Hematopoietic multipotent progenitor cell treated with erythropoietin and hydrocortisone succinate and interleukin-3 and kit ligand, for 17 days (in vitro differentiated cells): ENCODE data around the gene HELZ.
"Not testable (repeated sequence)": the region's sequence is repeated elsewhere in the genome, so short reads cannot be mapped to it uniquely, and the experiment has no call there.

ENCODE experiments used
- DNase-seq: peaks from one replicate; pipeline ENCODE4 v3.0.0-alpha.2; 2015; ENCODE audit warnings: low spot score

The HELZ gene

GRCh38 chr17:67227488-67227887, 17.5 kb downstream of the HELZ start:
- DNase-seq: no peak

GRCh38 chr17:67225316-67225715, 19.7 kb downstream of the HELZ start:
- no peak for DNase-seq

DNA sequence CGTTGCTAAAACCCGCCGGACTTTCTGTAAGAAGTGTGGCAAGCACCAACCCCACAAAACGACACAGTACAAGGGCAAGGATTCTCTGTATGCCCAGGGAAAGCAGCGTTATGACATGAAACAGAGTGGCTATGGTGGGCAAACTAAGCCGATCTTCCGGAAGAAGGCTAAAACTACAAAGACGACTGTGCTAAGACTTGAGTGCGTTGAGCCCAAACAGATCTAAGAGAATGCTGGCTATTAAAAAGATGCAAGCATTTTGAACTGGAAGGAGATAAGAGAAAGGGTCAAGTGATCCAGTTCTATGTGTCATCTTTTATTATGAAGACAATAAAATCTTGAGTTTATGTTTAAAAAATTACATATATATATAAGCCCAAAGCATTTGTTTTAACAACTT, 20.3 kb downstream of the HELZ start:
- DNase-seq: no peak

GRCh38 chr17:67223924-67224323, 21.1 kb downstream of the HELZ start:
- no peak for DNase-seq

DNA sequence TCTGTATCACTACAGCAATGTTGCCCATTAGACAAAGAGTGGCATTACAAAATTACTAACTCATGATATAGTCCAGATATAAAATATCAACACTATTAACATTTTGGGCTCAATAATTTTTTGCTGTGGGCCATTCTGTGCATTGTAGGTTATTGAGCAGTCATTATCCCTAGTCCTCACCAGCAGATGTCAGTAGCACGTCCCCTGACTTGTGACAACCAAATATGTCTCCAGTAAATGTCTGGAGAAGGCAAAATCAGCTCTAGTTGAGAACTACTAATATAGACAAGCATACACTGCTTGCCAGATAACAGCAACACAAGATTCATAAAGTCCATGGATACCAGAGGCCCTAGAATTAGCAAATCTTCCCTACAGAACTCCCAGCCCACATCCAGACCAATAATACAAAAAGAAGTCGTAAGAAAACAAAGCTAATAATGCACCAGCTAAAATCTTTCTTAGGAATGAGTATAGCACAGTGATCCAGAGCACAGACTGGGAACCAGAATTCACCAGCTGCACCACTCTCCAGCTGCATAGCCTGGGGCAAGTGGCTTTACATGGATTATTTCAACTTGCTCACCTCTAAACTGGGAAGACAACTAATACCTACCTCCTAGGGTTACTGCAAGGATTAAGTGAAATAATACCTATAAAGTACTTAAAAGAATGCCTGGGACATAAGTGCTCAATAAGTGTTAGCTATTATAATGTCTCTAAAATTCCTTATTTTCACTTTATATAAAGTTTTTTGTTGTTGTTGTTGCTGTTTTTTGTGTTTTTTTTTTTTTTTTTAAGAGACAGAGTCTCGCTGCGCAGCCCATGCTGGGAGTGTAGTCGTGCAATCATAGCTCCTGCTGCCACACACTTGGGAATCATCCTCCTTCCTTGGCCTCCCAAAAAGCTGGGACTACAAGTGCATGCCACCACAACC, 23.7 kb downstream of the HELZ start:
- DNase-seq: peak; percentile 52

DNA sequence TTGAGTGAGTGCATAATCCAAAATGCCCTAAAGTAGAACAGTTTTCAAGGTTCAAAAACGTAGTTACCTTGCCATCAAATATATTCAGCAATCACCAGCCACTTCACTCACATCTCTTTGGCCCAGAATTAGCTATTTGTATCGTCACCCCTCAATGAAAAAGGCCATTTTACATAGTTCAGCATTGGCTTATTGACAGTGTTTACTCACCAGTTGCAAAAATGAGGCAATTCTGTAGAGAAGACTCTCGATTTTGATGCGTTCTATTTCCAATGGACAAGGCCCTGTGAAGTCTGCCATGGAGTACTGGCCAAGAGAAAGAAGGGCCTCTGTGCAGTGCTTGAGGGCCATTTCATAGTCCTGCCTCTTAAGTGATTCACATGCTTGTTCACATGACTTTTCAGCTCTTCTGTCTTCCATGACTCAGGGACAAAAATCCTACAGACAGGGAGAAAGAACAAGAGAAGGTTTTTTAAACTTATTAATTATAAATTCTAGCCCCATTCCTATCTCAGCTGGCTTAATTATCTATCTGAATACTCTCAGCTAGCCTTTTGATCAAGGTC, 26.5 kb downstream of the HELZ start:
- DNase-seq: no peak

DNA sequence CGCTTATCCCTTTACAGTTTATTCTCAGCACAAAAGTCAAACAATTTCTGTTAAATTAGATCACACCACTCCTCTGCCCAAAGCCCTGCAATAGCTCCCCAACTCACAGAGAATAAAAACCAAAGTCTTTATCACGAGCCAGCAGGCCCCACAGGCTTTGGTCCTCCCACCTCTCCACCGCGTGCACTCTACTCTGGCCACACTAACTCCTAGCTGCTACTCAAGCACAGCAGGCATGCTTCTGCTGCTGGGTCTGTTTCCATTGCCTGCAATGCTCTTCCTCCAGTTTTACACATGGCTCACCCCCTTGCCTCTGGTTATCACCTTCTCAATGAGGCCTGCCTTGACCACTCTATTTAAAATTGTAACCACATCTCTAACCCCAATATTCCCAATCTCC, 27.6 kb downstream of the HELZ start:
- DNase-seq: no peak

- no peak for DNase-seq
These were observed 28.2 kb downstream of the HELZ start for GRCh38 chr17:67216578-67217320.

- DNase-seq: no peak
These were observed 29.0 kb downstream of the HELZ start for GRCh38 chr17:67215991-67216421.

DNA sequence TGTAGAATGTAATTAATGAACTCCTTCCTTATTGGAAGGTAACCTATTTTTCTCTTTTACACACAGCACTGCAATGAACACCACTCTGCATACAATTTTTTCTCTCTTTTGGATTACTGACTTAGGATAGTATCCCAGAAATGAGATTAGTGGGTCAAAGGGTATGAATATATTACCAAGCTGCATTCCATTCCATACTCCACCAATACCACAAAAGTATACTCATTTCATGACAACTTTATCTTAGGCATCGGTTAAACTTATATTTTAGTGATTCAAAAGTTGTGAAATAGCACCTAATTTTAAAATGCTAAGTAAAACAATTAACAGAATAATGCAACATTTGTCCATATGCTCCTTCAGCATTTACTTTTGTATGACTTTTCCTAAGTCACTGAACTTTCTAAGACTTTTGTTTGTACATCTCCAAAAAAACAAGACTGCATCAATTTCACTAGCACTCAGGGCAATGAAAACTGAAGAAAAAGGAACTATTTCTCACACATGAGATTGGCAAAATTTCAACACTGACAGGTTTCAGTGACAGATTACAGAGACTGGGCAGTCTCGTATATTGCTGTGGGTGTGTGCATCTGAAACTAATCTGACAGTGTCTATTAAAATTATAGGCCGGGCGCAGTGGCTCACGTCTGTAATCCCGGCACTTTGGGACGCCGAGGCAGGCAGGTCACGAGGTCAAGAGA, 32.1 kb downstream of the HELZ start:
- DNase-seq: peak; percentile 79

GRCh38 chr17:67212231-67212630, 32.8 kb downstream of the HELZ start:
- no peak for DNase-seq

GRCh38 chr17:67211742-67212141, 33.3 kb downstream of the HELZ start:
- no peak for DNase-seq

DNA sequence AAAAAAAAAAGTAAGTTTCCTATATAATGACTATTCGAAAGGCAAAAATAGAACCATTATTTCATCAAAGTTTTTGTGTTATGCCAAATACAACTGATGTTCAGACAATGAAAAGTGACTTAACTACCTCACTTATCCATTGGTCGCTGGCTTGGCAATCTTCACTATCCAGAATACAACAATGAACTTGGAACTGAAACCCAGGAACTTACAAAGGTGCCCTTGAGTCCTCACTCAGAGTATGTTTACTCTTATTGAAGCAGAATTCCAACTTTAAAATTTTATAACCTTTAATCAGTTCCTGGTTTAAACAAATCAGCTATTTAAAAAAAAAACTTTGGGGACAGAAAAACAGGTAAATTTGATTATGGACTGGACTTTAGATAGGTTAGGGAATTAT, 34.1 kb downstream of the HELZ start:
- no peak for DNase-seq

DNA sequence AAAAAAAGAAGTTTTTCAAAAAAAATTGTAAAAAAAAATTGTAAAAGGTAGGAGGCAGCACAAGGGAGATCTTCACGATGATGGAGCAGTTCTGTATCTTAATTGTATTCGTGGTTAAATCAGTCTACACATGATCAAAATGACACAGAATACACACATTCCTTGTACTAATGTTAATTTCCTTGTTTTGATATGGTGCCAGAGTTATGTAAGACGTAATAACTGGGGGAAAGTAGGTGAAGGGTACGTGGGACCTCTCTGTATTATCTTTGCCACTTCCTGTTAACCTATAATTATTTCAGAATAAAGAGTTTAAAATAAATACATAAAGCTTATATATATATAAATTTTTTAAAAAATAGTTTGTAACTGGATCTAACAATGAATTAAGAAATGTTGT, 36.8 kb downstream of the HELZ start:
- no peak for DNase-seq

DNA sequence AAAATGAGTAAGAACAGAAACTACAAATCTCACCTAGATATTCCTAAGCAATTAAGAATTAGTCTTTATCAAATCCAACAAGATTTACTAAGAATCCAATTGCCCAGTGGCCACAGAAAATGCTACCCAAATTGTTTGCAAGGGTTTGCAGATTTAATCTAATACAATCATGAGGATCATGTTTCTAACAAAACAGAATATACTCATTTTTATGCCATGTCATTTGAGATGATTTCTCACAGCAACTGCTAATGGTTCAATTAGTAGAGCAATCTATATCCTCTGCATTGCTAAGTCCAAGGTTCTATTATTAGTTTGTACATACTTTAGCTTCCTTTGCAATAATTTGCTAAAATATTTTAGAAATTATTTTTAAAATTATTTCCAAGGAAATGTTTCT, 41.2 kb downstream of the HELZ start:
- no peak for DNase-seq

- DNase-seq: no peak
These were observed 42.5 kb downstream of the HELZ start for GRCh38 chr17:67202503-67202902.

DNA sequence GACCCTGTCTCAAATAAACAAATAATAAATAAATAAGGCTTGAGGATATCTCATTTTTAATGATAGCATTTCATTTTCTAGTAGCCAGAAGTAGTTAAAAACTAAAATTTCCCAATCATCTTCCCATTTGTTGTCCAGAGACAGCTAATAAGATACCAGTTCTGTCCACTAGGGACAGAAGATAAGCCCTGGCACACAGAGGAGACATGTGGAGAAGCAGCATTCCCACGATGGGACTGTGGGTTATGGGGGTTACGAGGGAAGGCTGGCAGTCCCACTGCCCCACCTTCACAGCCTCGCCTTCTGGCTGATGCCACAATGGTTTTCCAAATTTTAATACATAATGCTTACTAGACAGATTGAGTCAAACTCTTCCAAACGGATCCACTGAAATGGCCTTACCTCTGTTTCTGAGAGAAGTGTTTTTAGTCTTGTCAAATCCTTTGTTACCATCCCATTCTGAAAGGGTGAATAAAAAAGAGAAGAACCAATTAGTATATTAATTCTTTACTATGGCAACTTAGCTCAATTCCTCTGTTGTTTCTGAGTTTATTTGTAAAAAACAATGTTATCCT, 44.2 kb downstream of the HELZ start:
- peak; percentile 37 for DNase-seq

- DNase-seq: no peak
These were observed 46.9 kb downstream of the HELZ start for GRCh38 chr17:67198131-67198530.

DNA sequence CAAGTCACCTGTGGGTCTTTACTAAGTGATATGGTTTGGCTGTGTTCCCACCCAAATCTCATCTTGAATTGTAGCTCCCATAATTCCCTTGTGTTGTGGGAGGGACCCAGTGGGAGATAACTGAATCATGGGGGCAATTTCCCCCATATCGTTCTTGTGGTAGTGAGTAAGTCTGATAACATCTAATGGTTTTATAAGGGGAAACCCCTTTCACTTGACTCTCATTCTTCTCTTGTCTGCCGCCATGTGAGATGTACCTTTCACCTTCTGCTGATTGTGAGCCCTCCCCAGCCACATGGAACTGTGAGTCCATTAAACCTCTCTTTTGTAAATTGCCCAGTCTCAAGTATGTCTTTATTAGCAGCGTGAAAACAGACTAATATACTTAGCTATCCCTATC, 48.0 kb downstream of the HELZ start:
- not testable (repeated sequence) for DNase-seq

DNA sequence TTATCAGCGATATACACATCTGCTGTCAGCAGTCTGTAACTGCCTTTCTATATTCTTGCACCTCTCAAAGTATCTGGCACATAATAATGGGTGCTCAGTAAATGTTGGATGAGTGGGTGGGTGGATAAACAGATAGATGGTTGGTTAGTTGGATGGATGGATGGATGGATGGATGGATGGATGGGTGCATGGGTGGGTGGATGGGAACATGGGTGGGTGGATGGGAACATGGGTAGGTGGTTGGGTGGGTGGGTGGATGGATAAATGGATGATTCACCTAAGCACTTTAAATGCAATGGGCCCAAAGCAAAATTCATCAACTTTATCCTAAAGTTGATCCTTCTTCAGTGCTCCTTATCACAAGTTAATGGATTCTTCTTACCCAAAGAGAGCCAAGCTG, 48.6 kb downstream of the HELZ start:
- DNase-seq: no peak

- no peak for DNase-seq
These were observed 50.9 kb downstream of the HELZ start for GRCh38 chr17:67194134-67194533.

DNA sequence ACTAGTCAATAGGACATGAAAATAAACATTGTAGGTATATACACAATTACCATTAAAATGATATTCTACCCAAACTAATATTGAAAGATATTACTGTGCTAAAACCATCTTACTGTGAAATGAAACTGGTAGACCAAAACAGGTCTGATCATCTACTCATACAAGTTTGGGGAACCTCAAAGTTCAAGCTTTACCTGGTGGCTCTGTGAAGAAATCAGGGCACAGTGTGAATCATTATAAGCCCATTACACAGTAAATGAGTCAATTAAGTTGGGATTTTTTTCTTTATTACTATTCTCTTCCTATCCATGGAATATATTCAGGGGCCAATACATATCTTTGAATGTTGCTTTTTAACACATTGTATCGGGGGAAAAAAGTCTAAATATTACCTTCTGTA, 57.1 kb downstream of the HELZ start:
- no peak for DNase-seq
